SK-N-SH treated with all-trans-retinoic acid at 6 μM for 48 hours (cell line): Measurements from ENCODE around the gene ZBTB40.

Experiments used
- ZC3H10 ChIP-seq: fragments of 250-450 bp; sonication (Bioruptor Pico); IDR thresholded peaks from 2 replicates; pipeline ENCODE4 v1.5.1; 2021; ENCODE audit warnings: mild to moderate bottlenecking, moderate library complexity
- ZFP3 ChIP-seq: fragments of 250-450 bp; sonication (Bioruptor Pico); IDR thresholded peaks from 2 replicates; pipeline ENCODE4 v1.5.0; 2020; ENCODE audit warnings: mild to moderate bottlenecking, moderate library complexity
- ZFP30 ChIP-seq: fragments of 450-650 bp; formaldehyde crosslinking; IDR thresholded peaks from 2 replicates; pipeline ENCODE4 v1.5.0; 2022; ENCODE audit warnings: mild to moderate bottlenecking, moderate library complexity

GRCh38 chr1:22444856-22445255, 6.8 kb upstream of the ZBTB40 start:
- no peak for TF ChIP-seq ZFP30 (CRISPR knock-in tag)
- TF ChIP-seq ZFP3 (CRISPR knock-in tag): no peak
- TF ChIP-seq ZC3H10 (CRISPR knock-in tag): no peak
